Measurements from ENCODE around the gene DHX40.

DNA sequence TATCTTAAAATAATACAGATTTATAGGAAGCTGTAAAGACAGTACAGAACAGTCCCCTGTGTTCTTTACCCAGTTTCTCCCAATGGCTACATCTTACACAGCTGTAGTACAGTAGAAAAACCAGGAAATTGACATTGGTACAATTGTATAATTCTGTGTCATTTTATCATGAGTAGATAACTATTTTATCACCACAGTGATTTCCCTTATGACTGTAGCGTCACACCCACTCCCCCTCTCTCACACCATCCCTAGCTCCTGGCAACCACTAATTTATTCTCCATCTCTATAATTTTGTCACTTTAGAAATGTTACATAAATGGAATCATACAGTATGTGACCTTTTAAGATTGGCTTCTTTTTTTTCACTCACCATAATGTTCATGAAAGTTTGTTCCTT is 85.2 kb downstream of the DHX40 start:
- TF ChIP-seq POLR2A (IDR thresholded peaks at IDR 0.05; ENCODE audit: control extremely low read depth in 1 of 2, low read depth in 2 of 2, low read length in 2 of 2) (no peak), TCF12 (IDR thresholded peaks at IDR 0.05; ENCODE audit: low read depth, low read length) (no peak), SRF (IDR thresholded peaks at IDR 0.05; ENCODE audit: low read depth, low read length) (no peak), EZH2 (IDR thresholded peaks at IDR 0.05; ENCODE audit: low read depth, low read length, severe bottlenecking) (no peak), CTCF (IDR thresholded peaks at IDR 0.05; ENCODE audit: control extremely low read depth in 1 of 3, insufficient read depth in 1 of 3, low read depth in 1 of 3, low read length in 3 of 3) (no peak), CHD2 (IDR thresholded peaks at IDR 0.05; ENCODE audit: low read length) (no peak), MAFK (IDR thresholded peaks at IDR 0.05; ENCODE audit: low read depth, low read length) (no peak), SAP30 (IDR thresholded peaks at IDR 0.05; ENCODE audit: insufficient read depth, insufficient replicate concordance, low read length) (no peak)
